NCI-H748 (cell line): ENCODE data around the gene PICALM.
"Not testable (repeated sequence)": the region's sequence is repeated elsewhere in the genome, so short reads cannot be mapped to it uniquely, and the experiment has no call there.

Experiments
- DNase-seq: peaks from one replicate; lab custom pipeline; 2025; ENCODE audit not compliant: unreplicated experiment; lab: John Stamatoyannopoulos, UW

The PICALM gene

DNA sequence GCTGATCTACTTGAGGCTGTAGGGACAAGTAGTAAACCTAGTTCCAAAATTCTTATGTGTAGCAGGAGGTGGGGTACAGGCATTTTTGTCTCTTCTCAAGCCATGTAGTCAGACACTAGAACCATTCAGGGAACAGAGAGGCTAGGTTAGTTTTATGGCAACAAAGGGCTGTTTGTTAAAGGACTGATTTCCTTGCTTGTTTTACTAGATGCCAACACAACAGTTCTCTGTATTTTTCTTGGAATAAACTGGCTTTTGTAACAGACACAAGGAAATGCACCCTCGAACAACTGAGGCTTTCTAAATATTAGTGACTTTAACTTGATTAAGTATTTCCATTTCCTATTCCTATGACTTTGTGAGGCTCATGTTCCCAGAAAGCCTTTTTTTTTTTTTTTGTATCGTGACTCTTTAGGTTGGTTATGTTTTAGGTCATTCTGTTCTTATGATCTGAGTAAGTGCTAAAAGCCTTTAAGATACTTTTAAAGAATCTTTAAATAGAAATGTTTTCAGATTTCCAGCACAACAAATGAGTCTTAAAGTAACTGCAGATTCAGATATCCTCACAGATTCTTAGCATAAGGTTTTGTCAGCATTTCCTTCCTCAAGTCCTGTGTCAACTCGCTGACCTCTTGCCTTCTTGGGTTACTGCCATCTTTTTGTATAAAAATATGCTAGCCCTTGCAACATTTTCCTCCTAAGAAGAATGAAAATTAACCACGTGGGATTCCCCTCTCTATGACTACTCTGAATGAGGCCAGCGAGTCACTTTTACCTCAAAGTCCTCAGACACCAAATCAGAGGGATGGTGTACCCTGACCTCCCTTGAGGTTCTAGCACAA is 121.2 kb downstream of the PICALM start:
- DNase-seq, result no peak

DNA sequence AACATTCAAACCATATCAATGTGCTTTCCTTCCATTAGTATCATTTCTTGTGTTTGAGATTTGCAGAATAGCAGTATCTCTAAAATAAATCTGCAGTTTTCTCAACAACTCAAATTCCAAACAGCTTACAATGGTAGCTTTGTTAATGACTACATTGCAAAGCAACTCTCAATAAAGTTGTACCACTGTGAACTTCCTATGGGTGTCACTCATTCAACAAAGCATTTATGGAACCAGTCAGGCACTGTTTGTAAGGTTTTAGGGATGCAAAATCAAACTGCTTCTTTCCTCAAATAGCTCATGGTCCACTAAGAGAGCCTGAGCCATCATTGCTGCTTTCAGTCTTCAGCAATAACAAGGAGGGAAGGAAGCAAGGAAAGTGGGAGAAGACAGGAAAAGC is 122.7 kb downstream of the PICALM start:
- DNase-seq, result no peak

DNA sequence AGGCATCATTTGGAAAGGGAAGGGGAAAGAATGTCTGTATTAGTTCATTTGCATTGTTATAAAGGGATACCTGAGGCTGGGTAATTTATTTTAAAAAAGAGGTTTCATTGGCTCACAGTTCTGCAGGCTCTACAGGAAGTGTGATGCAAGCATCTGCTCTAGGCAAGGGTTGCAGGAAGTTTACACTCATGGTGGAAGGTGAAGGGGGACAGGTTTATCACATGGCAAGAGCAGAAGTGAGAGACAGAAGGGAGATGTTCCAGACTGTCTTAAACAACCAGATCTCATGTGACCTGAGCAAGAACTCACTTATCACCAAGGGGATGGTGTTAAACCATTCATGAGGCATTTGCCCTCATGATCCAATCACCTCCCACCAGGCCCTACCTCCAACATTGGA is 123.1 kb downstream of the PICALM start:
- no peak for DNase-seq

DNA sequence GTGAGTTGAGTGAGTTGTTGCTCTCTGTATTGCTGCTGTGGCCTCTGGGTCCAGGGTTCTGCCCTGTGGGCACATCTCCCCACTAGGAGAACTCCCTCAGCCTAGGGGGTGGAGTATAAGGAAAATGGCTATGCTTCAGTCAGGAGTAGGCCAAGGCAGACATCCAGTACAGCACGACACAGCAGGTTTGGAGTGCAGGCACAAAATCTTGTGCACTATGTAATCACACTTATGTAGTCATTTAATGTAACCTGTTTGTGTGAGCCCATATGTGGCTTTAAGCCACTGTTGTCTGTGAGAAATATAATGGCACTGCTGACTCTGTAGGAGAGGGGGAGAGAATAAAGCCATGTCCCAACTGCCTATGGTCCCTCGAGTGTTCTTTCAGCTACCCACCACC is 123.6 kb downstream of the PICALM start:
- peak; percentile 1 for DNase-seq

DNA sequence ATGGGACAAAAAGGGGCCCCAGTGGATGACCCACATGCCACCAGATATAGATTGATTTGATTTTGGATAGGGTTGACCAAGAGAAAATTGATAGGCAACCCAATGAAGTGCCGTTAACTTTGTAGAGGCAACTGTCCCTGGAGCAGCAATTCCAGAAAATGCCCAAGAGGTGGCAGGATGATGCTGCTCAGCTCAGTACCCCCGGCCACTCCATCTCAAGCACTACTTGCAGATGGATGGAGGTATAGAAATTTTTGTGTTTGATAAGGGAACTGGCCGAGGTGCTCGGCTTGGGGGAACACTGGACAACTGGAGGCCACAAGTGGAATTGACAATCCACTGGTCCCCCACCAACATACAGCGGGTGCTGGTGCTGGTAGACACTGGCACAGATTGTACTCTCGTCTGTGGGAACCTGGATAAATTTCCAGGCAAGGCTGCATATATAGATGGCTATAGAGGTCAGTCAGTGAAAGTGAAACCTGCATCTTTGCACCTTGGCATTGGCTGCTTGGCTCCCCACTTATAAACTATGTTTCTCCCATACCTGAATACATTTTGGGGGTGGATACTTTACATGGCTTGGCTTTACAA is 127.4 kb downstream of the PICALM start:
- peak; percentile 58 for DNase-seq

DNA sequence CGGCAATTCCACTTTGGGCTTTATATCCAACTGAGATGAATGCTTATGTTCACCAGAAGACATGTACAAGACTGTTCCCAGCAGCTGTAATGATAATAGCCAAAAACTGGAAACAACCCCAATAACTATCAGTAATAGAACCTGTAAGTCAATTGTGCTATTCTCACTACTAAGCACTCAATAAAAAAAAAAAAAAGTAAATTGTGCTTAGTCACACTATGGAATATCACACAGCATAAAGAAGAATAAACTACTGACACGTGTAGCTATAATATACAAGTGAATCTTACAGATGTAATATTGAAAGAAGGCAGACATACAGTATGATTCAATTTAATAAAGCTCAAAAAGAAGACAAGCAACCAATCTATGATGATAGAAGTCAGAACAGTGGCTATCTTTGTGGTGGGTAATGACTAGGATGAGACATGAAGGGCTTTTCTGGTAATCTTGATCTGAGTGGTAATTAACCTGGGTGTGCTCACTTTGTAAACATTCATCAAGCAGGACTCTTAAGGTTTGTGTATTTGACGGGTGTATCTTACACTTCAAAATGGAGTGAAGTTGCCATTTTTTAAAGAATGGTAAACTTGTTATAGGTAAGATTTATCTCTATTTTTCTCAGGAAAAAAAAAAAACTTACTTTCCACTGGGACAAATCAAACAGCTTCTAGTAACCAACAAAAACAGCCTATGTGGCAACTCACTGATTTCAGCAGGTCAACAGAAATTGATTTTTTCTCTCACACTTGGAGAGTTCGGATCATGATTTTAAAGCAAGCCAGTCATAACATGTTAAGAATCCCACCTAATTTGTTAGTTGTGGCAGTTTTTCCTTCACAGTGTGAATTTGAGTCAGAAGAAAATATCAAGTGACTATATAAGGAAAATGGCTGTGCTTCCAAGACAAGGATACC is 129.5 kb downstream of the PICALM start:
- peak; percentile 50 for DNase-seq

DNA sequence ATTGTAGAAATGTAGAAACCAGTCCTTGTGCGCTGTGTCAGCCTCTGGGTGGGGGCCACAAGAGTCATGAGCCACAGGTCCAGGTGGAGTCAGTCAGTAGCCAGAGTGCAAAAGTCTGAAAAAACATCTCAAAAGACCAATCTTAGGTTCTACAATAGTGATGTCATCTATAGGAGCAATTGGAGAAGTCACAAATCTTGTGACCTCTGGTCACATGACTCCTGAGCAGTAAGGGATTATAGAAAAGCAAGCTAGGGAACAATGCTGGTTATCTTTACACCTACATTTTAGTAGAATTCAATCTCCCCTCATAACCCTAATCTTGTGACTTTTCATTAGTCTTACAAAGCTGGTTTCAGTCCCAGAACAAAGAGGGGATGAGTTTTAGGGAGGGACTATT is 131.0 kb downstream of the PICALM start:
- no peak for DNase-seq

DNA sequence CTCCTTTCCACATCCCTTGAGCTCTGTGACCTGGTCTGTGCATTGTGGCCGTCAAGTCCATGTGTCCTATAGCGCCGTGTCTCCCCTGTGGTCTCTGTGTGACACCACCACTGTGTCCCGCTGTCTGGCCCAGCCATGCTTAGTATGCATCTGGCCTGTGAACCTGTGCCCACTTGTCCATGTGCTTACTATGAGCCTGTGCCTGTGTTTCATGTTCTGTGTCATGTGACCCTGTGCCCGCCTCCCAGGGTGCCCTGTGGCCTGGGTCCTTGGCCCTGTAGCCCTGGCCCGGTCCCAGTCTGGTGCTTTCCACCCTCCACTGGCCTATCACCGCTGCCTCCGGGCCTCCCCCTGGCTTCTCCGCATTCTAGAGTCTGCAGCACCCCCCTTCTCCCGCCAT is 133.1 kb downstream of the PICALM start:
- no peak for DNase-seq

DNA sequence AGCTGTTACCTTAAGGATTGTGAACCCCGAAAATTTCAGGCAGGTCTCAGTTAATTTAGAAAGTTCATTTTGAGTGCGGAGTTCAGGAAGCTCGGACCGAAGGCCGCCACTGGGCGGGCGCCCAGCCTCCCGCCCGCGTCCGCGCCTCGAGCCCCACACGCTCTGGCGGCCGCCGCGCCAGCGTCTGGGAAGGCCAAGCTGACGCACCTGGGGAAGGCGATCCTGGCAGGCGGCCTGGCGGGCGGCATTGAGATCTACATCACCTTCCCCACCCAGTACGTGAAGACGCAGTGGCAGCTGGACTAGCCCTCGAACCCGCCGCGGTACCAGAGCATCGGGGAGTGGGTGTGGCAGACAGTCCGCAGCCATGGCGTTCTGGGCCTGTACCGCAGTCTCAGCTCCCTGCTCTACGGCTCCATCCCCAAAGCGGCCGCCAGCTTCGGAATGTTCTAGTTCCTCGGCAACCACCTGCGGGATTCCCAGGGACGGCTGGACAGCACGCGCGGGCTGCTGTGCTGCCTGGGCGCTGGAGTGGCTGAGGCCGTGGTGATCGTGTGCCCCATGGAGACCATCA is 134.2 kb downstream of the PICALM start:
- DNase-seq, result no peak

DNA sequence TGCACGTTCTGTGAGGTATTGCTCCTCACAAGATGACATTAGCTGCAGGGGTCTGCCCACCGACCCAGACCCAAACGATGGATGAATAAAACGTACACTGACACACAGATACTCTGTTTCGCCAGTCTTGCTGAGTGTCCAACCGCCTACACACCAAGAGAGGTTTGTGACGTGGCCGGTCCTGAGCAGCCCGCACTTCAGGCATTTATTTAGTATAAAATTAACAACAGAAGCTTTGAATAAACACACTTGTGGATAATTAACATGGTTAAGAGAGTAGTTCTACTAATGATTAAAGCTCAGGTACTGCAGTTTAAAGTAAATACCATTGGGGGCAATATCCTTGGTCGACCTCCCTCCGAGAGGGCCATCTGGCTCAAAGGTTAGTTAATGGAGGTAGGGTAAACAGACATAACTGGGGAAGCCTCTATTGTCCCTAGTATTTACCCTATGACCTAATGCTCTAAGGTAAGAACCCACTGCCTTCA is 138.0 kb downstream of the PICALM start:
- peak; percentile 92 for DNase-seq

DNA sequence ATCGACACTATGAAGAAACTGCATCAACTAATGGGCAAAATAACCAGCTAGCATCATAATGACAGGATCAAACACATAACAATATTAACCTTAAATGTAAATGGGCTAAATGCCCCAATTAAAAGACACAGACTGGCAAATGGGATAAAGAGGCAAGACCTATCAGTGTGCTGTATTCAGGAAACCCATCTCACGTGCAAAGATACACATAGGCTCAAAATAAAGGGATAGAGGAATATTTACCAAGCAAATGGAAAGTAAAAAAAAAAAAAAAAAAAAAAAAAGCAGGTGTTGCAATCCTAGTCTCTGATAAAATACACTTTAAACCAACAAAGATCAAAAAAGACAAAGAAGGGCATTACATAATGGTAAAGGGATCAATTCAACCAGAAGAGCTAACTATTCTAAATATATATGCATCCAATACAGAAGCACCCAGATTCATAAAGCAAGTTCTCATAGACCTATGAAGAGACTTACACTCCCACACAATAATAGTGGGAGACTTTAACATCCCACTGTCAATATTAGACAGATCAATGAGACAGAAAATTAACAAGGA is 142.2 kb downstream of the PICALM start:
- not testable (repeated sequence) for DNase-seq

DNA sequence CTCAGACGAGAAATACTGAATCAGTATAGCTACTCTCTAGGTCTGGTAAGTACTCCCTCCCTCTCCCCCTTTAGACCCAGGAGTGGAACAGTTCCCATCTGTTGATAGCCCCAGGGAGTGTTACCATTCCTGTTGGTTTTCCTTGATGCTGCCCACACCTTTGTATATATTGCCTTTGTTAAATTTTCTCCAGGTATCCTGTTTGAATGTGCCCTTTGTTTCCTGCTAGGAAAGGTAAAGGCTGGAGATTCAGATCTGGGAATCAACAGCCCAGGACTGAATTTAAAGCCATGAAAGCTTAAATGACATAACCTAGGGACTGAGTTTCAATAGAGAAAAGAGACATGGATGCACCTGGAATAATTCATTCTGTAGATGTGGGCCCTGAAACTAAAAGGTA is 145.4 kb downstream of the PICALM start:
- DNase-seq, result peak; percentile 18

DNA sequence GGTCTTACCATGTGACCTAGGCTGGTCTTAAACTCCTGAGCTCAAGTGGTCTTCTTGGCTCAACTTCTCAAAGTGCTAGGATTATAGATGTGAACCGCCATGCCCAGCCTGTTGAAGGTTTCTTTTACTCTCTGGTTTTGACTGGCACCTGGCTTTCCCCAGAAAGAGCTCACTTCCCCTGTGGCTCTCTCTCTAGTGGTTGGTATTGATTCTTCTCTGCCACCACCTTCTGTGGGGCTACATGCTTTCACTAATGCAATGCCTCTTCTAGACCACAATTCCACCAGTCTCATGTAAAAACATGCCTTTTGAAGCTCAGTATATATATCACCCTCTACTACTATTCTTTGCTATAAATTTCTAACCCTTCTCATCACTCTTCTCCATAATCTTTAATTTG is 146.5 kb downstream of the PICALM start:
- no peak for DNase-seq

DNA sequence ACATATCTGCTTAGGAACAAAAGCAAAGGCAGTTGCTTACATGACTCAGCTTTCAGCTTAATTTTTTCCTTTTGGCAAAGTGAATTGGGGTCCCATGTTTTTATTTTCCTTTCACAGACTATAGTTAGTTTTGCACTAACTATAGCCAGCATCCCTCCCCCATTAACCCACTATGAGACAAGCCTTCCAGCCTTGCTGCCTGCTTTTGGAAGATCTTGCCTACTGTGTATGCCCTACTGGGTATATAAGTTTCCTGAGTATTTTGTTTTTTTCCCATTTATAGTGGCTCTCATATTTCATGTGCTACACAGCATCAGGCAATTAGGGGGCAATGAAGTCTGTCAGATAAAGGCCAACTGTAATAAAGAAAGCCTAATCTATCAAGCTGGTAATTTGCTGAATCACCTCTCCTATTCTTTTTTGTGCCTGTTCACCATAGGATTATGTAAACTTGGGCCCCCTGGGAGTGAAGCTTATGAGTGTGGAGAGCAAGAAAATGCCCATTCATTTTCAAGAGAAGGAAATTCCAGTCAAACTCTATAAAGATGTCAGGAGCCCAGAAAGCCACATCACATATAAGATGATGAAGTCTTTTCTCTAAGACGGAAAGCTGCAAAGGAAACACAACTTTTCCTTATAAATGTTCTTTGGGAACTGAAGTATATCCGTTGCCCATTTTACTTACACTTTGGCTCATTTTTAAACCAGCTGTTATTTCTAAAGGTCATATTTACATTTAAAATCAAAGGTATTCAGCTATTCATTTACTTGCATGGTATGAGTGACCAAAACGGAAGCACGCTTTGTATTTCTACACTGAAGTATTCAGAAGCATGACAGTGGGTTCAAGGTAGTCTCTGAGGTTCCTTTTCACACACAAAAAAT is 149.7 kb downstream of the PICALM start:
- DNase-seq, result peak; percentile 55

DNA sequence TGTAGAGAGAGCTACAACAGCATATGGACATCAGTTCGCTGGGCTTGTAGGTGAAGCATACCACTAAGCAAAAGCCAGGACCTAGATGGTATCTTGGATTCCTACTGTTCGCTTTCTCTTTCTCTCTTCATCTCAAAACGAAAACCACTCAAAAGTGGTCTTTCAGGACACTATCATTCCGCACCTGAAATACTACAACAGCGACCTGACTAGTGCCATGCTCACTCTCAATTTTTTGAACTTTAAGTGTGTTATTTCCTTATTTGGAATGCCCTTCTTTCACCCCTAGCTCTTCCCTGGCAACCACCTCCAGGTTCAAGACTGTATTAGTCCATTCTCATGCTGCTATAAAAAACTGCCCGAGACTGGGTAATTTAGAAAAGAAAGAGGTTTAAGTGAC is 154.5 kb downstream of the PICALM start:
- no peak for DNase-seq

DNA sequence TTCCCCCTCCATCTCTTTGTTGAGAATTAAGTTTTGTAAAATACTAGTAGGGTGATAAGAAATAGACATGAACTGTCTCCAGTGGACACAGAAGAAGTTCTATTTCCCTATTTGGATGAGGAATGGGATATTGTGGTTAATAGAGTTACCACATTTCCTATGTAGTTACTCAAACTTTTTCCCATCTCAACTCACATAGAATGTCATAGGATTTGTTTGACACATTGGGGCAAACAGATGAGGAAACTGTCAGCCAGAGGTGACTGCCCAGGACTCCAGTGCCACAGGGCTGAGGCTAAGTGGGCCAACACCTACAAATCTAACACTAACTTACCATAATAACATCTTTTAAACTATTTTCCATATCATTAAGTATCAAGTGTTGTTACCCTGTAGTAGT is 155.4 kb downstream of the PICALM start:
- no peak for DNase-seq

DNA sequence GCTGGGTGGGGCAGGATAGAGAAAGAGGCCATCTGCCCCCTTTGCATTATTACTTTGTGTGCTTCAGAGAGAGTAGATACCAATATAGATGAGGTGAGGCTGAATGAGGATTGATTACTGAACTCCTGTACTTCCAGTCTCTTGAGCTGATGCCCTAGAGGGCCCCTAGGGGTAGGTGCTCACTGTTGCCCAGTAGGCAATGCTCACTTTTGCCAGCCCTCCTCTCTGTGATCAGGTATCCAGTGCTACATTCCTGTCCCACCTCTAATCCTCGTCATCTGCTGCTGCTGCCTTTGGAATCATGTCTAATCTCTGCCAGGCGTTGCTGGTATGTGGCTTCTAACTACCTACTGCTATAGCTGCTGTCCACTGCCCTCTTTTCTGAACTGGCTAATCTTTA is 156.5 kb downstream of the PICALM start:
- no peak for DNase-seq
